Measurements from ENCODE around the gene CTAG1A.
"Not testable (repeated sequence)": the region's sequence is repeated elsewhere in the genome, so short reads cannot be mapped to it uniquely, and the experiment has no call there.

- TF ChIP-seq CTCF (conservative IDR thresholded peaks at IDR 0.05; ENCODE audit: low read depth in 2 of 2); REST (IDR thresholded peaks at IDR 0.05; ENCODE audit: unreplicated experiment); JUNB (IDR thresholded peaks at IDR 0.05; ENCODE audit: unreplicated experiment); POLR2AphosphoS5 (IDR thresholded peaks at IDR 0.05; ENCODE audit: low read depth); EZH2phosphoT487 (IDR thresholded peaks at IDR 0.05; ENCODE audit: unreplicated experiment); ETS1 (IDR thresholded peaks at IDR 0.05); CREB1 (CRISPR knock-in tag; IDR thresholded peaks at IDR 0.05; ENCODE audit: low read depth); ZNF331 (CRISPR knock-in tag; IDR thresholded peaks at IDR 0.05; ENCODE audit: low read depth); EZH2 (IDR thresholded peaks at IDR 0.05; ENCODE audit: low read depth, unreplicated experiment); ZNF462 (CRISPR knock-in tag; IDR thresholded peaks at IDR 0.05); NANOG (IDR thresholded peaks at IDR 0.05; ENCODE audit: borderline replicate concordance); STAT1 (IDR thresholded peaks at IDR 0.05; ENCODE audit: unreplicated experiment): not testable (repeated sequence)
These were observed 26.8 kb upstream of the CTAG1A start for GRCh38 chrX:154558060-154558690.

Measured in GM23338 (cell line).